WTC11 (cell line): ENCODE results near the gene ELL3. TPM values are rescaled to one million over a fixed set of nuclear protein-coding genes. Genes with fewer than 3 reads are reported as not detected.

Experiments
- ATAC-seq: fragments of 200-7000 bp; cut with Tn5 transposase; 2 replicates; pipeline ENCODE4 v1.10.0; 2021; ENCODE audit warnings: mild to moderate bottlenecking, moderate library complexity
- Bru-seq: library from RNA; stranded (reverse); fragments of 400-500 nt; gene quantifications from one replicate; lab custom pipeline; 2021; lab: Mats Ljungman, UMichigan
- CTCF ChIA-PET: fragments of 300-600 bp; sonication (Branson Sonifier 250); formaldehyde crosslinking; loops from one replicate; lab custom pipeline; 2021; ENCODE audit warnings: antibody characterized with exemption; lab: Charles Lee
- POLR2A ChIA-PET: fragments of 350-600 bp; sonication (Branson Sonifier 250); formaldehyde crosslinking; loops from one replicate; lab custom pipeline; 2021; ENCODE audit warnings: antibody characterized with exemption; lab: Charles Lee
- DNase-seq: peaks from one replicate; pipeline ENCODE4 v3.0.0; 2021; ENCODE audit warnings: low spot score
- H3K27ac Mint-ChIP-seq: 2 replicates; pipeline ENCODE4 v1.8.0; 2021; ENCODE audit warnings: mixed read lengths
- H3K27me3 Mint-ChIP-seq: 2 replicates; pipeline ENCODE4 v1.8.0; 2021; ENCODE audit warnings: low read depth, mild to moderate bottlenecking, moderate library complexity, mixed read lengths
- H3K36me3 Mint-ChIP-seq: 2 replicates; pipeline ENCODE4 v1.8.0; 2021; ENCODE audit warnings: mixed read lengths
- H3K4me1 Mint-ChIP-seq: 2 replicates; pipeline ENCODE4 v1.8.0; 2022; ENCODE audit warnings: mixed read lengths
- H3K4me3 Mint-ChIP-seq: 2 replicates; pipeline ENCODE4 v1.8.0; 2021; ENCODE audit warnings: mild to moderate bottlenecking, moderate library complexity, mixed read lengths
- H3K9me3 Mint-ChIP-seq: 2 replicates; pipeline ENCODE4 v1.8.0; 2021; ENCODE audit warnings: mixed read lengths
- ARID4B ChIP-seq: sonication (generic); formaldehyde crosslinking; IDR thresholded peaks from 2 replicates; pipeline ENCODE4 v1.8.0; 2023; ENCODE audit warnings: missing genetic modification reagents, mild to moderate bottlenecking, borderline replicate concordance
- HMGXB4 ChIP-seq: sonication (generic); formaldehyde crosslinking; IDR thresholded peaks from 2 replicates; pipeline ENCODE4 v1.8.1; 2023; ENCODE audit warnings: mild to moderate bottlenecking, moderate library complexity, missing genetic modification reagents
- KAT7 ChIP-seq: sonication (generic); formaldehyde crosslinking; IDR thresholded peaks from 2 replicates; pipeline ENCODE4 v1.8.1; 2023; ENCODE audit warnings: missing genetic modification reagents, mild to moderate bottlenecking, borderline replicate concordance
- MAX ChIP-seq: sonication (generic); formaldehyde crosslinking; IDR thresholded peaks from 2 replicates; pipeline ENCODE4 v1.8.0; 2022; ENCODE audit warnings: mild to moderate bottlenecking, missing genetic modification reagents
- SP1 ChIP-seq: sonication (generic); formaldehyde crosslinking; conservative IDR thresholded peaks from 2 replicates; pipeline ENCODE4 v1.8.1; 2022; ENCODE audit warnings: missing genetic modification reagents
- ZNF121 ChIP-seq: sonication (generic); formaldehyde crosslinking; IDR thresholded peaks from 2 replicates; pipeline ENCODE4 v1.8.0; 2023; ENCODE audit warnings: missing genetic modification reagents
- ZNF138 ChIP-seq: sonication (generic); formaldehyde crosslinking; conservative IDR thresholded peaks from 2 replicates; pipeline ENCODE4 v1.8.1; 2022; ENCODE audit warnings: mild to moderate bottlenecking, moderate library complexity, missing genetic modification reagents
- ZNF263 ChIP-seq: sonication (generic); formaldehyde crosslinking; IDR thresholded peaks from 2 replicates; pipeline ENCODE4 v1.8.1; 2022; ENCODE audit warnings: low read depth, mild to moderate bottlenecking, moderate library complexity, missing genetic modification reagents
- ZNF416 ChIP-seq: fragments of 250-450 bp; sonication (Bioruptor Pico); IDR thresholded peaks from 2 replicates; pipeline ENCODE4 v1.9.0; 2021; ENCODE audit warnings: mild to moderate bottlenecking, inconsistent platforms
- ZSCAN18 ChIP-seq: fragments of 250-450 bp; sonication (Bioruptor Pico); IDR thresholded peaks from 2 replicates; pipeline ENCODE4 v2.1.2; 2022; ENCODE audit warnings: mild to moderate bottlenecking, moderate library complexity
- long read RNA-seq, 3 experiments: library from RNA in 1 of 3; library from capped mRNA in 1 of 3; library from polyadenylated mRNA in 1 of 3; unstranded in 2 of 3; stranded (forward) in 1 of 3; transcript quantifications; one replicate each; pipeline ENCODE4 v2.0.0, GENCODE V29; 2021
- total RNA-seq: library from RNA; stranded (reverse); gene quantifications from 3 replicates; pipeline ENCODE4 v1.2.3, GENCODE V29; 2021

The ELL3 gene
- total RNA-seq (8.1 to 9.0 TPM (median 8.8 TPM) in 3 replicates), Bru-seq, nascent RNA (percentile 47 among the genes with signal in this experiment)
- long read RNA-seq, experiment 1, transcript ELL3-201 (11 exons, 2,352 nt): major isoform, 21 of 33 reads
- long read RNA-seq, experiment 1, partial matches to known transcripts: 2 of 33 reads
- long read RNA-seq, experiment 1, other reads (novel, unspliced or antisense): 10 of 33 reads
- long read RNA-seq, experiment 2, partial matches to known transcripts: 0 of 3 reads
- long read RNA-seq, experiment 2, other reads (novel, unspliced or antisense): 1 of 3 reads
- long read RNA-seq, experiment 3, transcript ELL3-201 (11 exons, 2,352 nt): major isoform, 11 of 21 reads
- long read RNA-seq, experiment 3, partial matches to known transcripts: 1 of 21 reads
- long read RNA-seq, experiment 3, other reads (novel, unspliced or antisense): 6 of 21 reads

GRCh38 chr15:43776718-43777266 lies at the start of gene ELL3:
Gene ELL3 (minus strand): TSS chr15:43776966. CDS start chr15:43776901, 65 bp downstream.
- H3K9me3 Mint-ChIP-seq: peaks cover 5% of the 10 kb centered on the region; the same call in 1 of the 2 replicates
- CTCF ChIA-PET: interaction anchor here (0.6 to 3.9 kb wide), 18 partner anchors 9 to 838 kb away, joined by 3 to 75 read pairs (median 5); partner anchors contain the start of genes HYPK, MFAP1, SERF2 and SERINC4
- DNase-seq: peak; percentile 68

More at GRCh38 chr15:43776718-43777266, at the start of gene ELL3:
- TF ChIP-seq KAT7 (CRISPR knock-in tag): peak; percentile 59; the same call in 1 of the 2 replicates
- TF ChIP-seq ZSCAN18 (CRISPR knock-in tag): no peak
- TF ChIP-seq MAX (CRISPR knock-in tag): no peak
- 0 out of 2 replicates have a peak, but pooled peaks have one; percentile 11 for TF ChIP-seq ZNF416 (CRISPR knock-in tag)
- no peak for TF ChIP-seq ZNF138
- TF ChIP-seq ZNF263 (CRISPR knock-in tag): no peak
- TF ChIP-seq ARID4B (CRISPR knock-in tag): peak; percentile 76; the same call in 1 of the 2 replicates
- TF ChIP-seq HMGXB4 (CRISPR knock-in tag): 0 out of 2 replicates have a peak, but pooled peaks have one; percentile 43
- peak; percentile 26; the same call in 1 of the 2 replicates for TF ChIP-seq SP1 (CRISPR knock-in tag)
- no peak for TF ChIP-seq ZNF121 (CRISPR knock-in tag)
- Mint-ChIP-seq H3K36me3 (peaks cover 18% of the 10 kb centered on the region), H3K27me3 (no peaks in the 10 kb centered on the region; the same call in 1 of the 2 replicates), H3K27ac (peak within 1 kb of the TSS; percentile 74; the same call in 1 of the 2 replicates), H3K4me1 (peaks cover 13% of the 10 kb centered on the region), H3K4me3 (peak within 1 kb of the TSS; percentile 84)
- POLR2A ChIA-PET: interaction anchor here (0.8 to 2.2 kb wide), 7 partner anchors 15 to 266 kb away, joined by 3 to 12 read pairs (median 6); partner anchors contain the start of genes HYPK, SERF2 and SERINC4
- peak; percentile 56 for ATAC-seq
